ENCODE data around the gene SAMD4B.

GRCh38 chr19:39347332-39348164 lies 5.3 kb downstream of the SAMD4B start:
- TF ChIP-seq CTCF (IDR thresholded peaks at IDR 0.05; ENCODE audit: low read length) (no peak), EZH2 (optimal IDR thresholded peaks at IDR 0.05; ENCODE audit: low read depth, low read length) (no peak)
